Effector memory CD4-positive, alpha-beta T cell (primary cell): ENCODE results near the gene RAB14.
"Not testable (repeated sequence)": the region's sequence is repeated elsewhere in the genome, so short reads cannot be mapped to it uniquely, and the experiment has no call there.

ENCODE experiments used
- DNase-seq, 3 donors: peaks; one replicate each; pipeline ENCODE4 v3.0.0-alpha.2; 2020
- H3K27ac ChIP-seq: 2 replicates; pipeline ENCODE4 v1.7.0; 2013; ENCODE audit warnings: mild to moderate bottlenecking, low read length, moderate library complexity; ENCODE audit not compliant: insufficient read depth, poor library complexity, severe bottlenecking
- H3K27me3 ChIP-seq: replicated peaks from 2 replicates; pipeline ENCODE4 v1.7.0; 2013; ENCODE audit warnings: mild to moderate bottlenecking, low read length; ENCODE audit not compliant: insufficient read depth, control insufficient read depth, poor library complexity, severe bottlenecking
- H3K36me3 ChIP-seq: 2 replicates; pipeline ENCODE4 v1.7.0; 2013; ENCODE audit warnings: mild to moderate bottlenecking, low read length, moderate library complexity; ENCODE audit not compliant: control insufficient read depth, insufficient read depth
- H3K4me1 ChIP-seq: 2 replicates; pipeline ENCODE4 v1.7.0; 2013; ENCODE audit warnings: low read length, mild to moderate bottlenecking; ENCODE audit not compliant: control insufficient read depth, insufficient read depth, poor library complexity, severe bottlenecking
- H3K4me3 ChIP-seq: 2 replicates; pipeline ENCODE4 v1.7.0; 2013; ENCODE audit warnings: low read length, low read depth, mild to moderate bottlenecking; ENCODE audit not compliant: insufficient read depth, poor library complexity, severe bottlenecking
- H3K9me3 ChIP-seq: 2 replicates; pipeline ENCODE4 v1.7.0; 2013; ENCODE audit warnings: mild to moderate bottlenecking, low read length, moderate library complexity; ENCODE audit not compliant: control insufficient read depth

RAB14 gene

GRCh38 chr9:121141706-121142105 lies 60.0 kb downstream of the RAB14 start:
- Histone ChIP-seq H3K27ac (no peak overlapping the region), H3K36me3 (peaks cover 90% of the 10 kb centered on the region), H3K9me3 (no peaks in the 10 kb centered on the region), H3K4me1 (no peaks in the 10 kb centered on the region), H3K4me3 (no peak overlapping the region), H3K27me3 (no peaks in the 10 kb centered on the region)
- DNase-seq: no peak

- H3K36me3 ChIP-seq: peaks cover 86% of the 10 kb centered on the region
- DNase-seq: no peak
- no peak overlapping the region for H3K27ac ChIP-seq
- no peaks in the 10 kb centered on the region for H3K9me3 ChIP-seq
- H3K4me3 ChIP-seq: no peak overlapping the region
- H3K27me3 ChIP-seq: no peaks in the 10 kb centered on the region
- H3K4me1 ChIP-seq: no peaks in the 10 kb centered on the region
Measured at GRCh38 chr9:121141306-121141705, 60.4 kb downstream of the RAB14 start.

GRCh38 chr9:121140162-121140561 lies 61.5 kb downstream of the RAB14 start:
- Histone ChIP-seq H3K4me3 (no peak overlapping the region), H3K27ac (no peak overlapping the region), H3K4me1 (no peaks in the 10 kb centered on the region), H3K36me3 (peaks cover 86% of the 10 kb centered on the region), H3K9me3 (no peaks in the 10 kb centered on the region), H3K27me3 (no peaks in the 10 kb centered on the region)
- no peak for DNase-seq

DNA sequence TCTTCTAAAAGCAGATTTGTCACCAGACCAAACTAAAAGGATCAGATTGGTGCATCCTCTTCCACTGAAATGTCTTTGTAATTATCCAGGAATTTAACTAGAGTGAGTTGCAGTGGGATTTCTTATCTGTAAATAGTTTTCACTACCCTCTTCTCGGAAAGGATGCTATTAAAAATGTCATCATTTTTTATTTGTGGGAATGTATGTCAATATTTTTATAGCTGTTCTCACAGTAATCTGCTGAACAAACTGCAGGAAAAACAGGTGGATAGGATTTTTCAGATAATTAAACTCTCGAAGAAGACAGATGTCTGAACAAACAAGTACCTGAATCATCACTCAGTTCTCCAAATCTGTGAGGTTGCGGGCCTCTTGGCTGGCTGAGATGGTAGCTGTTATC lies 62.7 kb downstream of the RAB14 start:
- Histone ChIP-seq H3K36me3 (peaks cover 78% of the 10 kb centered on the region), H3K27ac (no peak overlapping the region), H3K4me1 (peaks cover 4% of the 10 kb centered on the region), H3K9me3 (no peaks in the 10 kb centered on the region), H3K4me3 (no peak overlapping the region), H3K27me3 (no peaks in the 10 kb centered on the region)
- no peak for DNase-seq

DNA sequence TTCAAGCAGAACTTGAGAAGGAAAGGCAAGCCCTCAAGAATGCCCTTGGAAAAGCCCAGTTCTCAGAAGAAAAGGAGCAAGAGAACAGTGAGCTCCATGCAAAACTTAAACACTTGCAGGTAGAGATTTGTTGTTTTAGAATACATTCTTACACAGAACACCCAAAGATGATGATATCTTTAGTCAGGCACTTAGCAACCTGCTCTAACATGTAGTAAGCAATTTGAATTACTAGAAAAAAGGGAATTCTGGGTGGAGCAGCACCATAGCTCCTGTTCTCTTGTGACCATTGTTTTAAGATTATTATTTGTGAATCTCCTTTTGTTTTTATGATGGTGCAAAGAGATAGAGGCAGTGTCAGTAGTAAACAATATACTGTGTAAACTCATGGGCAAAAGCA lies 63.1 kb downstream of the RAB14 start:
- no peaks in the 10 kb centered on the region for H3K27me3 ChIP-seq
- H3K4me1 ChIP-seq: peaks cover 8% of the 10 kb centered on the region
- H3K27ac ChIP-seq: no peak overlapping the region
- no peak overlapping the region for H3K4me3 ChIP-seq
- H3K36me3 ChIP-seq: peaks cover 76% of the 10 kb centered on the region
- H3K9me3 ChIP-seq: no peaks in the 10 kb centered on the region
- no peak for DNase-seq

DNA sequence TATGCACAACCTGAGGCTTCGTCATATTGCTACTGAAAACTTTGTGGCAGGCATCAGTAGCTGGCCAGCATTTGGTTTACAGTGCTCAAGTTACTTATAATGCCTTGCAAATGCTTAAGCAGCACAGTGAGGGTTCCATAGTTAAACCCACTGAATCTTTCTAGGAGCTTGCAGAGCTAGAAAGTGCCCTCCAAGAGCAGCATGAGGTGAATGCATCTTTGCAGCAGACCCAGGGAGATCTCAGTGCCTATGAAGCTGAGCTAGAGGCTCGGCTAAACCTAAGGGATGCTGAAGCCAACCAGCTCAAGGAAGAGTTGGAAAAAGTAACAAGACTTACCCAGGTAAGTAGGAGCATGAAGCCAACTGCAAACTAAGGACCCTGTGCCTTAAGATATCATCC lies 66.0 kb downstream of the RAB14 start:
- Histone ChIP-seq H3K27me3 (no peaks in the 10 kb centered on the region), H3K4me3 (no peak overlapping the region), H3K36me3 (peaks cover 48% of the 10 kb centered on the region), H3K9me3 (no peaks in the 10 kb centered on the region), H3K27ac (no peak overlapping the region), H3K4me1 (peaks cover 13% of the 10 kb centered on the region)
- DNase-seq: no peak

- Histone ChIP-seq H3K4me1 (peaks cover 13% of the 10 kb centered on the region), H3K36me3 (peaks cover 24% of the 10 kb centered on the region), H3K9me3 (no peaks in the 10 kb centered on the region), H3K4me3 (peak overlapping the region; percentile 12), H3K27ac (peak overlapping the region; percentile 58), H3K27me3 (no peaks in the 10 kb centered on the region)
- DNase-seq: peak; percentile 39 to 67 (median 54)
Measured at GRCh38 chr9:121133104-121133816, 68.4 kb downstream of the RAB14 start.

- not testable (repeated sequence) for DNase-seq, H3K27ac ChIP-seq, H3K9me3 ChIP-seq, H3K27me3 ChIP-seq, H3K4me3 ChIP-seq
- Histone ChIP-seq H3K4me1 (peaks cover 16% of the 10 kb centered on the region), H3K36me3 (peaks cover 13% of the 10 kb centered on the region)
Measured at GRCh38 chr9:121129384-121129783, 72.3 kb downstream of the RAB14 start.
